NB4 (cell line): ENCODE data around the gene ID1.
A peak's percentile ranks its signal among the peaks of the same experiment; 100 is the strongest.
"Not testable (repeated sequence)": the region's sequence is repeated elsewhere in the genome, so short reads cannot be mapped to it uniquely, and the experiment has no call there.

Experiments used
- DNase-seq: peaks from one replicate; pipeline ENCODE4 v3.0.0; 2010; ENCODE audit warnings: low read depth
- H3K4me3 ChIP-seq: one replicate; pipeline ENCODE4 v1.5.1; 2011; ENCODE audit warnings: mild to moderate bottlenecking, low read depth, low read length, moderate library complexity
- CTCF ChIP-seq: IDR thresholded peaks from one replicate; pipeline ENCODE4 v1.5.1; 2012; ENCODE audit warnings: low read depth, low read length
- MAX ChIP-seq: IDR thresholded peaks from 2 replicates; pipeline ENCODE4 v1.6.1; 2011; ENCODE audit warnings: low read depth, low read length
- MYC ChIP-seq: IDR thresholded peaks from 2 replicates; pipeline ENCODE4 v1.6.1; 2011; ENCODE audit warnings: low read depth, low read length
- POLR2A ChIP-seq: IDR thresholded peaks from 2 replicates; pipeline ENCODE4 v1.6.1; 2011; ENCODE audit warnings: mild to moderate bottlenecking; ENCODE audit not compliant: insufficient read length; ENCODE audit errors: extremely low read depth

Gene ID1

DNA sequence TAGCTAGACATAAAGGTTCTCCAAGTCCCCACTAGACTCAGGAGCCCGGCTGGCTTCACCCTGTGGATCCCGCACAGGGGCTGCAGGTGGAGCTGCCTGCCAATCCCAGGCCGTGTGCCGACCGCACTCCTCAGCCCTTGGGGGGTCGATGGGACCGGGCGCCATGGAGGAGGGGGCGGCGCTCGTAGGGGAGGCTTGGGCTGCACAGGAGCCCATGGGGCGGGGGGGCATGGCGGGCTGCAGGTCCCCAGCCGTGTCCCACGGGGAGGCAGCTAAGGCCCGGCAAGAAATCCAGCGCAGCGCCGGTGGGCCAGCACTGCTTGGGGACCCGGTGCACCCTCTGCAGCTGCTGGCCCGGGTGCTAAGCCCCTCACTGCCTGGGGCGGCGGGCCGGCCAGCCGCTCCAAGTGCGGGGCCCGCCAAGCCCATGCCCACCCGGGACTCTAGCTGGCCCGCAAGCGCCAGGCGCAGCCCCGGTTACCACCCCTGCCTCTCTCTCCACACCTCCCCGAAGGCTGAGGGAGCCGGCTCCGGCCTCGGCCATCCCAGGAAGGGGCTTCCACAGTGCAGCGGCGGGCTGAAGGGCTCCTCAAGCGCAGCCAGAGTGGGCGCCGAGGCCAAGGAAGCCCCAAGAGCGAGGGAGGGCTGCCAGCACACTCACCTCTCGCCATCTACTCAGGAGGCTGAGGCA, 26.5 kb upstream of the ID1 start:
- no peak for DNase-seq
- TF ChIP-seq POLR2A (no peak), MAX (no peak), CTCF (no peak), MYC (no peak)
- H3K4me3 ChIP-seq: no peak overlapping the region

DNA sequence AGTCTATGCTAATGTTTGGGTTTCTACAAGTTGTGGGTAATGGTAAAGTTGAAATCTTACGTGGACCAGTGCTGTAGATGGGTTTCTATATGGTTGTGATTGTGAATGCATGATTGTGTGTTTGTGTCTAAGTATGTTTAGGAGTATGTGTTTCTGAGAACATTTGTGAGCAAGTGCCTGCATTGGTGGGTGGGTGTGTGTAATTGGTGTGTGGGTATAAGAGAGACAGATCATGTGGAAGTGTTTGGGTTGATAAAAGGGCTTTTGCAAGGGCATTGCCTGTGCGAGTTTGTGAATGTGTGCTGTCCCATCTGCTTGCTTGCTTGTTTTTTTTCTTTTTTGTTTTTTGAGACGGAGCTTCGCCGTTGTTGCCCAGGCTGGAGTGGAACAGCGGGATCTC, 25.8 kb upstream of the ID1 start:
- no peak overlapping the region for H3K4me3 ChIP-seq
- DNase-seq: no peak
- no peak for TF ChIP-seq MAX
- TF ChIP-seq MYC: no peak
- no peak for TF ChIP-seq POLR2A
- no peak for TF ChIP-seq CTCF

DNA sequence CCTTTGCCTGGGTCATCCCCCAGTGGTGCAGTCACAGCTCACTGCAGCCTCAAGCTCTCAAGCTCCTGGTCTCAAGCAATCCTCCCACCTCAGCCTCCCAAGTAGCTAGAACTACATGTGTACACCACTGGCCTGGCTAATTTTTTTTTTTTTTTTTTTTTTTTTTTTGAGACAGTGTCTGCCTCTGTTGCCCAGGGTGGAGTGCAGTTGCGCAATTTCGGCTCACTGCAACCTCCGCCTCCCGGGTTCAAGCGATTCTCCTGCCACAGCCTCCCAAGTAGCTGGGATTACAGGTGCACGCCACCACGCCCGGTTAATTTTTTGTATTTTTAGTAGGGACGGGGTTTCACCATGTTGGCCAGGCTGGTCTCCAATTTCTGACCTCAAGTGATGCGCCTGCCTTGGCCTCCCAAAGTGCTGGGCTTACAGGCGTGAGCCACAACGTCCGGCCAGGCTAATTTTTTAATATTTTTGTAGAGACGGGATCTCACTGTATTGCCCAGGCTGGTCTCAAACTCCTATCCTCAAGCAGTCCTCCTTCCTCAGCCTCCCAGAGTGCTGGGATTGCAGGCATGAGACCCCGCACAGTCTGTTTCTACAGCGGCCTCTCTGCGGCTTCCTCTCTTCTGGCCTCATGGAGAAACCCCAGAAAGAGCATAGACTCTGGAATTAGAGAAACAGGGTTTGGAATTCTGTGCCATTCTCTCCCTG, 25.0 kb upstream of the ID1 start:
- not testable (repeated sequence) for DNase-seq

DNA sequence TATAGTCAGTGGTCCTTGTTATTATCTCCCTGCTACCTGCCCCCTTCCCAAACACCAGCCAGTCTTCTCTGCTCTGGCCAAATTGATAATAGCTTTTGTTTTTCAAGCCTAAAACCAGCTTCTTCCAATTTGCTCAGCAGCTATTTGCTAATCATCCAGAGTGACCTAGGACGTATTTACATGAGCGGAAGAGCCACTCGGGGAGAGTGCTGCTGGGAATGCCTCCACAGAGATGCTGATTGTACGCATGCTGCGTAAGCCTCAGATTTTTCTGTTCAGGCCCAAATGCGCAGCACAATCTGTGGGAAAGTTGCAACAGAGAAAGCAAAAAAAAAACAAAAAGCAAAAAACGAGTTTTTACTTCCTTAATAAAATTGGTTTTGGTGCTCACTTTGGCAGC, 24.4 kb upstream of the ID1 start:
- TF ChIP-seq POLR2A (no peak), MAX (no peak), CTCF (no peak), MYC (no peak)
- H3K4me3 ChIP-seq: no peak overlapping the region
- no peak for DNase-seq

More for the DNA sequence above, 25.0 kb upstream of the ID1 start:
- not testable (repeated sequence) for H3K4me3 ChIP-seq

DNA sequence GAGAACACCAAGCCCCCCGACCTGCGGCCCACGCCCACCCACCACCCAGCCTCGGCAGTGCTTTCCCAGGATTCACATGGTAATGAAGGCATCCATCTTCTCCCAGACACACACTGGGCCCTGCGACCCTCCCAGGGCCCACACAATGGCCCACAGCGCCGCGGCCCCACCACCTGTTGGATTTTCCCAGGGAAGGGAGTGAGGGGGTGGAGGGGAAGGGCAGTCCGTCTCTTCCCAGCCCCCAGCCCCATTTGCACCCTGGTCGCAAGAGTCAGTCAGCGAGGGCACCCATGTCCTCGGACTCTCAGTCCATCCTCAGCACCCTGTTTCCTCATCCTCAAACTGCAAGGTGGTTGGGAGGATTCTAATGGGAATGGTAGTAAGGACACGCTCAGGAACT, 23.7 kb upstream of the ID1 start:
- TF ChIP-seq CTCF (no peak), MAX (no peak), POLR2A (no peak), MYC (no peak)
- H3K4me3 ChIP-seq: no peak overlapping the region
- no peak for DNase-seq

- TF ChIP-seq MAX: no peak
- TF ChIP-seq MYC: no peak
- no peak for TF ChIP-seq CTCF
- TF ChIP-seq POLR2A: no peak
- H3K4me3 ChIP-seq: no peak overlapping the region
- peak; percentile 54 for DNase-seq
These were observed 17.3 kb upstream of the ID1 start for GRCh38 chr20:31587545-31588389.
